Activated CD4-positive, alpha-beta T cell treated with anti-CD3 and anti-CD28 coated beads, Interleukin-2, Interleukin-6, amounts not matched to agents 100 ng/mL and 50 ng/mL, durations not matched to agents 16 hours and 8 hours (primary cell): ENCODE results near the gene NLRX1.
"Not testable (repeated sequence)": the region's sequence is repeated elsewhere in the genome, so short reads cannot be mapped to it uniquely, and the experiment has no call there.

Source experiments
- DNase-seq: peaks from one replicate; pipeline ENCODE4 v3.0.0-alpha.2; 2020

NLRX1 gene

DNA sequence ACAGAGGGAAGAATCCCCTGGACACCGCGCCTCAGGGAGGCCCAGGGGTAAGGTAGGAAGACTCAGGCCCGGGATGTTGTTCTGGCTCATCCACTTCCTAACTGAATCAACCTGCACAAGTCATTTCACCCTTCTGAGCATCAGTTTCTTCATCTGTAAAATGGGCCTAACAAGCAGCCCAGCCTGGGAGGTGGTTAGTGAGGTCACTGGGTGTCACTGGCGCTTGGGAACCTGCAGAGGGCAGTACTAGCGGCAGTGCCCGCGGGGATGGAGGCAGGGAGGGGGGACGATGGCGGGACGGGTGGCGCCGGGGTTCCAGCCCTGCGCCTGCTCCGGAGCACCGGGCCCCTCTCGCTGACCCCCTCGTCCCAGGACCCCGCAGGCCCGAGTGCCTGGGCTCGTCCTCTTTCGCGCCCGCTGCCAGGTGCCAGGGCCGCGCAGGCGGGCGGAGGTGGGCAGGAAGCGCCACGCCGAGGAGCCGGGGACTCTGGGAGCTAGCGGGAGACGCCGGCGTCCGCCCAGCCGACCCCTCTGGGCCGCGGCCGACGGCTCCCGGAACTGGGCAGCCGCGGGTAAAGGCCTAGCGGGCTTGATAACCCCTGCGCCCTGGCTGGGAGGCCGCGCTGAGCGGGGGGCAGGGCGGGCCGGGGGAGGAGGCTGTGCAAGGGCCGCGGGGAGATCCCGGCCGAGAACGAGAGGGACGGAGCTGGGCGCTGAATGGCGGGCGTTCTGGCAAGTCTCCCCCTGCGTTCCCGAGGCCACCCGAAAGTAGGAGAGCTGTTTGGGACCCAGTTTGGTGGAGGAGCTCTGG lies at the start of gene NLRX1:
NLRX1 (plus strand) TSS at position 255 of the 811 bp plus-strand sequence. CDS start 2,679 bp downstream, outside the sequence.
- peak; percentile 93 for DNase-seq

GRCh38 chr11:119118946-119119345 lies 49.6 kb upstream of the NLRX1 start:
- DNase-seq, result no peak

DNA sequence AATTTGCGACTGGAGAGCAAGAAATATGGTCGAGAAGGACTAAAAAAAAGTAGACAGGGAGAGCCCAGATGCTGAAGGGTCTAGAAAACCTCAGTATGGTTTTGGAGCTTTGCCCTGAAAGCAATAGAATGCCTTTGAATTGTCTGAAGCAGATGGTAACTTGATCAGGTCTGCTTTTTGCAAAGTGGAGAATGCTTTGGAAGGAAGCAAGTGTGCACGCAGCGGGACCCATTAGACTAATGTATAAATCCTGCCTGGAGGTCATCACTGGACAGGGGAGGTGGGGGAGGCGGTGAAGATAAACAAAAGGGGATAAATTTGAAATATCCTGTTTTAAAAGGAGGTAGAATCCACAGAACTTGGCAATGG lies 47.9 kb upstream of the NLRX1 start:
- no peak for DNase-seq

GRCh38 chr11:119121008-119121810 lies 47.3 kb upstream of the NLRX1 start, which contains the start of gene HINFP:
Gene HINFP, plus strand, starts transcription at chr11:119121580. Its CDS starts 5,365 bp downstream, at chr11:119126945.
- DNase-seq, result peak; percentile 100

DNA sequence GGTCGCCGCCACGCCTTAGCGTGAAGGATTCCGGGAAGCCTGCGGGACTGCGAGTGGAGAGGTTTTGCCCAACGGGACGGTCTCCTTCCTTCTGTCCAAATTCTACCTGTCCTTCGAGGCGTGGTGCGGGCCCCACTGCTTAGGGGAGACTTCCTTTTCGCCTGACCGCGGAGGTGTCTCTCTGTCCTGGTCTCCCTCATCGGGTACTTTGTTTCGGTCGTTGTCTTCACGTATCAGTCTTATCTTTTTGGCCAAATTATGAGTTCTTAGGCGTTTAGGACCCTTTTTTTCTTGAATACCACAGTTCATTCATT lies 46.8 kb upstream of the NLRX1 start:
- no peak for DNase-seq

DNA sequence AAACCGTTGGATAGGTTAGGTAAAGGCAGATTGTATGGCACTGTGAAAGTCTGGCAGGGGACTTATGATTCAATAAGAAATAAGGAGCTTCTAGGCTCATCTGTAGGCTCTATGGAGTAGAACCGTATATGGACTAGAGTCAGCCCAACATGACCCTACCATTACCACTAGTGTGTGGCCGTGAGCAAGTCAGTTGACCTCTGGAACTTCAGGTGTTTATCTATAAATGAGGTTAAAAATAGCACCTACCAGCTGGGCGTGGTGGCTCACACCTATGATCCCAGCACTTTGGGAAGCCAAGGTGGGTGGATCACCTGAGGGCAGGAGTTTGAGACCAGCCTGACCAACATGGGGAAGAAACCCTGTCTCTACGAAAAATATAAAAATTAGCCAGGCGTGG lies 42.7 kb upstream of the NLRX1 start:
- DNase-seq, result no peak

- no peak for DNase-seq
These were observed 41.8 kb upstream of the NLRX1 start for GRCh38 chr11:119126675-119127268.

- DNase-seq, result no peak
These were observed 37.9 kb upstream of the NLRX1 start for GRCh38 chr11:119130662-119131061.

GRCh38 chr11:119134389-119134978 lies 34.0 kb upstream of the NLRX1 start:
- DNase-seq, result no peak

GRCh38 chr11:119139276-119139675 lies 29.2 kb upstream of the NLRX1 start:
- not testable (repeated sequence) for DNase-seq

DNA sequence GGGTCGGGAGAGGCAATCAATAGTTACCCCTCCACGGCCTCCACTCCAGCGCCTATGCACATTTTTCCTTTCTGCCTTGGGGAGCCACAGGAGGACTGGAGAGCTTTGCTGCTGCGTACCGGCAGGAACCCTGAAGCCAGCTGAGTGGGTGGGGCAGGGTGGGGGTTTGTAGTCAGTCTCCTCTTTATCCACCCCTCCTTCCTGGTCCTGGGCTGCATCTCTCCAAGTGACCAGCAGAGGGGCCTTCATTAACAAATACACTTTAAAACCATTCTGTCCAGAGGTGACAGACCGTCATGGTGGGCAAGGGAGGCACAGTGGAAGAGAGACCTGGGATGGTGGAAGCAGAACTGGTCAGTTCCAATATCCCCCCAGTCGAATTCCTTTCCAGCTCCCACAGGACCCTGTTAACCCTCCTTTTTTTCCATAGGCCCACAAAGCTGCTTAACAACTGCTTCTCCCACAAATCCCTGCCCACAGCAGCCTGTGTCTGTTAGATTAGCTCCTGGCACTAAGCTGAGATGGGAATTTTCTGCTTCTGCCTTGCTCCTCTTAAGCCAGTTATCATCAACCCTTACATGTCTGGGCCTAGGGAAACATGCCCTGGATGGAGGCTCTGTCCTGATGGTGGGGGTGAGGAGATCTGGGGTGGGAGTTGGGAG lies 23.6 kb upstream of the NLRX1 start:
- DNase-seq, result peak; percentile 46

GRCh38 chr11:119145551-119145950 lies 23.0 kb upstream of the NLRX1 start:
- no peak for DNase-seq

DNA sequence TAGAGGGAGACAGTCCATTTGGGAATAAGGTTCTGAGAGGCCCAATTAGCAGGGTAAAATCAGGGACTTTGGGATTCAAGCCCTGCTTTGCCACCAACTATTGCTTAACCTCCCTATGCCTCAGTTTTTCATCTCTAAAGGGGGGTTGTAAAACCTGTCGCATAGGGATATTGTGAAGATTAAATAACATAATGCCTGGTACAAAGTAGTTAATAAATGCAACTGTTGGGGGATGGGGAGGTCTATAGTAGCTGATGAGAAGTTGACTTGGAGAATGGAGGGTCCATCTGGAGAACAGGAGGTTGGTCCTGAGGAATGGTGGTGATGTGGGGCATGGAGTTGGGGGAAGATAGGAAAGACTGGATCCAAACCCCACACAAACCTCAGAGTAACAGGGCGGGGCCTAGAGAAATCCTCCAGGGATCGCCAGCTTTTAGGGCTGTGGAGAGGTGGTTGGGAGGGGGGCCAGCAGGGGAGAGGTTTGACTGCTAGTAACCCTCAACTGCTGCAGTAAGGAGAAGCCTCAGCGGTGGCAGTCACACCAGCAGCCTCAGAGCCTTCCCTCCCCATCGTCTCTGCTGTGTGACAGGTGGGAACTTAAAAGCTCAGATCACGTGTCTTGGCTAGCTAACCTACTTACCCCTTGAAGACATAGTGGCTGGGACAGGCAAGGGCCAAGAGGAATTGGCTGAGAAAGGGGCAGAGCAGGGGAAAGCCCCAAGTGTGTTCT lies 20.8 kb upstream of the NLRX1 start:
- DNase-seq, result no peak

DNA sequence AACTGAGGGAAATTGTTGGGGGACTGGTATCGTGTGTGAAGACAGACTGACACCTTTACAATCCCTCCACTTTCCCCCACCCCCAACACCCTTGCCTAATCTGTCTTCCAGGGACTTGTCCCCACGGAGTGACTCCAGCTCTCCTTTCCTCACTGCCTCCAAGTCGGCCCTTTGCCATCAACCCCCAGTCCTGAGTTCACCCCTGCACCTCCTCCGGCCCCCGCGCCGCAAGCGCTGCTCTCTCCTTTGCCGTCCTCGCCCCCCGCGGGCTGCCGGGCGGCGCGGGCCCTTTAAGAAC lies 19.9 kb upstream of the NLRX1 start:
- no peak for DNase-seq

DNA sequence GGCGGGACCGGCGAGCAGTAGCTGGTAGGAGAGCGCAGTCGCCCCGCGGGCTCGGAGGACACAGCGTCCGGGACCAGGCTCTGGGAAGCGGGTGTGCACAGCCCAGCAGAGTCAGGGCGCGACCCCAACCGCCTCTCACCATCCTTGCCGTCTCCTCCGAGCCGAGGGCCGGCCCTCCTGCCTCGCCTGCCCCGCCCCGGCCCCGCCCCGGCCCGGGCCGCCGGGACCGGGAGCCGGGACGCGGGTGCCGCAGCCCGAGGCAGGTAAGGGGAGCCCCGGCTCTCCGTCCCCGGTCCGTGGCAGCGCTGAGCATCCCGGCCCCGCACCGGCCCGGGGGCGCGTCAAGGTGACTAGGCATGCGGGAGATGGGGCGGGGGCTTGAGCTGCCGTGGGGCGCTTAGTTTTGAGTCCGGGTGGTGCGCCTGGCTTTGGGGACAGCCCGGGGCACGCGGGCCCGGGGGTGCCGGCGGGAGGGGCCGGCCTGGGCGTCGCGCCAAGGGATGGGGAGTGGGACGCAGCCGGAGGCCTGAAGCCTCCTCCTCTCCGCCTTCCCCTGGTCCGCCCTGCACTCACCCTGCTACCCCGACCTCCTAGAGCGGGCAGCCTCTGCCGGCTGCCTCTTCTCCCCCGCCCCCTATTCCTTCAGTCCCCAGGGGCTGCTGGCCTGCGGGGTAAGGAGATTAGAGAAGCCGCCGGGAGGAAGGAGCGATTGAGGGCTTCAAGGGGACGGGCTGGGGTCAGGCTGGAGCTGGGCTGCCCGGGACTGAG lies 19.3 kb upstream of the NLRX1 start, which contains the start of gene ABCG4:
ABCG4 (plus strand) TSS at position 35 of the 768 bp plus-strand sequence. CDS start 914 bp downstream, outside the sequence.
- no peak for DNase-seq

DNA sequence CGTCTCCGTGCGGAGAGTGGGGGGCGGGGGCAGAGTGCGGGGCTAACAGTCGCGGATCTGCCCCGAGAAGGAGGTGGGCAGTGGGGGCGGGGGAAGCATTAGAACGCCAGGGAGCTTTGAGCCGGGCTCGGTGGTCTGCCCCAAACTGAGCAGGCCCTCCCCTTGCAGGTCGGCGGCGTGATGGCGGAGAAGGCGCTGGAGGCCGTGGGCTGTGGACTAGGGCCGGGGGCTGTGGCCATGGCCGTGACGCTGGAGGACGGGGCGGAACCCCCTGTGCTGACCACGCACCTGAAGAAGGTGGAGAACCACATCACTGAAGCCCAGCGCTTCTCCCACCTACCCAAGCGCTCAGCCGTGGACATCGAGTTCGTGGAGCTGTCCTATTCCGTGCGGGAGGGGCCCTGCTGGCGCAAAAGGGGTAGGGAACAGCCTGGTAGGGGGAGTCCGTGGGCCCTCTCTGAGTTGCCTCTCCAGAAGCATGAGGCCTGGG lies 18.7 kb upstream of the NLRX1 start:
- no peak for DNase-seq

GRCh38 chr11:119152043-119152442 lies 16.5 kb upstream of the NLRX1 start:
- no peak for DNase-seq

DNA sequence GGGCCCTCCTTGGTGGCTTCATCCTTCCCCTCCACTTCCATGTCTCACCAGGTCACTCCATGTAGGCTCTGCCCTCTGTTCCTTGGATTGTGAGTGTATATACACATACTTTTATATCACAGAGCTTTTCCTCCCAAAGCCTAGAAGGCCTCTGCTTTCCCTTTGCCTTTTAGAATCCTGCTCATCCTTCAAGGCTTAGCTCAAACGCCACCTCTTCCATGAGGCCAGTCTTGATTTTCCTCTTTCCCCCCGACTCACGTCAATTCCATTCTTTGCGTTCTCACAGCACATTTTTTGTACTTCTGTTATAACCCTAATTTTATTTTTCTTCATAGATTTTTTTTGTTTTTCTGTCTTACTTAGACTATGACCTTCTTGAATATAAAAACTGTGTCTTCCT lies 15.9 kb upstream of the NLRX1 start:
- DNase-seq, result no peak

DNA sequence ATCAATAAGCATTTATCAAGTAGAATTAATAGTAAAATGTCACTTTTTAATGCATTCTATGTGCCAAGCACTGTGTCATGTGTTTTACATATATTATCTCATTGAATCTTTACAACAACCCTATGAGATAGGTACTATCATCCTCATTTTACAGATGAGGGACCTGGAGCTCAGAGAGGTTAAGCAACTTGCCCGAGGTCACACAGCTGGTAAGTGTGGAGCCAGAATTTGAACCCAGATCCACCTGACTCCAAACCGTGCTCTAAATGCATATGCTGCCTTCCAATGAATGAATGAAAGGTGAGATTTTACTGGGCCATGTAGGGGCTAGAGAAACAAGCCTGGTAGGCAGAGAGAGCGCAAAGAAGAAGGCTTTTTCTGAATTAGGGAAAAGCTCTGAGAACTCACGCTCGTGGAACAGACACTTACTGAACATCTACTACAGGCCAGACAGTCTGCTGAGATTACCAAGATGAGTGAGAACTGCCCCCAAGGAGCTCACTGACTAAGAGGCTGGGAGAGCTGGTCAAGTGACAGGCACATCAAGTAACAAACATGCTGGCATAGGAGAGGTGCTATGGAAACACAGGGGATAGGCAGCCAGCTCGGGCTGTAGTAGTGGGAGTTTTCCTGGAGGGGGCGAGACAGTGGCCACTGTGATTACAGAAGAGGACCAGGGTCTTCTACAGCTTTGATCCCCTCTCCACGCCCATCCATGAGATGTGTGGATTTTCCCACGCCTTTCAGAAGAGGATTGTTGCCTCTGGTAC lies 15.3 kb upstream of the NLRX1 start:
- DNase-seq, result no peak

DNA sequence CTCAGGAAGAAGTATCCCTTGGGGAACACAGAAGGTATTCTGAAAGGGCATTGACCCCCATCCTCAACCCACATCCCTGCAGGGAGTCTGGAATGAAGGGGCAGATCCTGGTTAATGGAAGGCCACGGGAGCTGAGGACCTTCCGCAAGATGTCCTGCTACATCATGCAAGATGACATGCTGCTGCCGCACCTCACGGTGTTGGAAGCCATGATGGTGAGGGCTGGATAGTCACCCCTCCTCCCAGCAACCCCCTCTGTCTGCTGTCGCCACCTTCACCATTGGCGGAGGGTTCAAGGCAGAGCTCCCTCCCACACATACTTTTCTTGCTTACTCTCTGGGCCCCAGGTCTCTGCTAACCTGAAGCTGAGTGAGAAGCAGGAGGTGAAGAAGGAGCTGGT lies 14.3 kb upstream of the NLRX1 start:
- DNase-seq, result no peak
